B cell (primary cell): ENCODE data around the gene TRAF3.

Source experiments
- EZH2 ChIP-seq: IDR thresholded peaks from 2 replicates; pipeline ENCODE4 v1.6.1; 2012; ENCODE audit warnings: borderline replicate concordance, low read depth, mild to moderate bottlenecking, moderate library complexity, low read length; ENCODE audit not compliant: insufficient read depth, poor library complexity, severe bottlenecking
- TF ChIP-seq, protein P1 (sequence below): fragments of 200-600 bp; IDR thresholded peaks from one replicate; pipeline ENCODE4 v1.8.0; 2022; ENCODE audit warnings: antibody characterized with exemption, mild to moderate bottlenecking

DNA sequence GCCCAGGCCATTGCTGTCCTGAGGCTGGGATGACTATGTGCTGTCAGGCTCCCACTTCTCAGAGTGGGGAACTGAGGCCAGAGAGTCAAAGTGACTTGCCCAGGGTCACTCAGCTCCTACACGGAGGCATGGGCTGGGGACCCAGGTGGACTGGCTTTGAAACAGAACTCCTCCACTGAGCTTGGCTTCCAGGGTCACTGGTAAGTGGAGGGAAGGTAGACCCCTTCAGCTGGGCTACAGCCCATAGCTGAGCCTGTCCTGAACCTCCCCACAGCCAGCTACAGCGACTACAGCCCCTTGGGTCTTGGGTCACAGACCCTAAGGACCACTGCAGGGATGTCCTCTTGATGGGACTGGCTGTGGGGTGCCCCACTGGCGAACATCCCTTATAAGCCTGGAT is 40.3 kb upstream of the TRAF3 start:
- TF ChIP-seq, protein P1, sequence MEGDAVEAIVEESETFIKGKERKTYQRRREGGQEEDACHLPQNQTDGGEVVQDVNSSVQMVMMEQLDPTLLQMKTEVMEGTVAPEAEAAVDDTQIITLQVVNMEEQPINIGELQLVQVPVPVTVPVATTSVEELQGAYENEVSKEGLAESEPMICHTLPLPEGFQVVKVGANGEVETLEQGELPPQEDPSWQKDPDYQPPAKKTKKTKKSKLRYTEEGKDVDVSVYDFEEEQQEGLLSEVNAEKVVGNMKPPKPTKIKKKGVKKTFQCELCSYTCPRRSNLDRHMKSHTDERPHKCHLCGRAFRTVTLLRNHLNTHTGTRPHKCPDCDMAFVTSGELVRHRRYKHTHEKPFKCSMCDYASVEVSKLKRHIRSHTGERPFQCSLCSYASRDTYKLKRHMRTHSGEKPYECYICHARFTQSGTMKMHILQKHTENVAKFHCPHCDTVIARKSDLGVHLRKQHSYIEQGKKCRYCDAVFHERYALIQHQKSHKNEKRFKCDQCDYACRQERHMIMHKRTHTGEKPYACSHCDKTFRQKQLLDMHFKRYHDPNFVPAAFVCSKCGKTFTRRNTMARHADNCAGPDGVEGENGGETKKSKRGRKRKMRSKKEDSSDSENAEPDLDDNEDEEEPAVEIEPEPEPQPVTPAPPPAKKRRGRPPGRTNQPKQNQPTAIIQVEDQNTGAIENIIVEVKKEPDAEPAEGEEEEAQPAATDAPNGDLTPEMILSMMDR, result no peak
- TF ChIP-seq EZH2, result no peak
